Neutrophil (primary cell): ENCODE measurements around the gene BPIFB6.

ENCODE experiments used
- H3K27ac ChIP-seq: fragments of 200-600 bp; sonication (generic); 2 replicates; pipeline ENCODE4 v1.5.1; 2016; ENCODE audit warnings: mild to moderate bottlenecking, moderate library complexity
- H3K27me3 ChIP-seq: fragments of 200-600 bp; sonication (generic); 2 replicates; pipeline ENCODE4 v1.6.0; 2016; ENCODE audit warnings: mild to moderate bottlenecking
- H3K36me3 ChIP-seq: fragments of 200-600 bp; sonication (generic); 2 replicates; pipeline ENCODE4 v1.5.1; 2017
- H3K4me1 ChIP-seq, 2 experiments: fragments of 200-600 bp in 1 of 2; sonication (generic) in 1 of 2; 1 replicate in 1 of 2; 2 replicates in 1 of 2; pipeline versions ENCODE4 v1.5.1 to v1.6.1; 2013 to 2016; ENCODE audit warnings: low read depth in 1 of 2, low read length in 1 of 2, mild to moderate bottlenecking in 1 of 2, moderate library complexity in 1 of 2; ENCODE audit not compliant: control insufficient read depth in 1 of 2, insufficient read depth in 1 of 2
- H3K4me3 ChIP-seq, 2 experiments: fragments of 200-600 bp in 1 of 2; sonication (generic) in 1 of 2; 1 replicate in 1 of 2; 2 replicates in 1 of 2; pipeline ENCODE4 v1.5.1; 2013 to 2016; ENCODE audit warnings: low read depth in 1 of 2, low read length in 1 of 2, mild to moderate bottlenecking in 1 of 2, moderate library complexity in 1 of 2
- H3K9me3 ChIP-seq: fragments of 200-600 bp; sonication (generic); 2 replicates; pipeline ENCODE4 v1.5.1; 2016
- TF ChIP-seq, protein P1 (sequence below): fragments of 200-600 bp; sonication (generic); IDR thresholded peaks from 2 replicates; pipeline ENCODE4 v1.5.1; 2016; ENCODE audit warnings: antibody characterized with exemption

Gene BPIFB6

DNA sequence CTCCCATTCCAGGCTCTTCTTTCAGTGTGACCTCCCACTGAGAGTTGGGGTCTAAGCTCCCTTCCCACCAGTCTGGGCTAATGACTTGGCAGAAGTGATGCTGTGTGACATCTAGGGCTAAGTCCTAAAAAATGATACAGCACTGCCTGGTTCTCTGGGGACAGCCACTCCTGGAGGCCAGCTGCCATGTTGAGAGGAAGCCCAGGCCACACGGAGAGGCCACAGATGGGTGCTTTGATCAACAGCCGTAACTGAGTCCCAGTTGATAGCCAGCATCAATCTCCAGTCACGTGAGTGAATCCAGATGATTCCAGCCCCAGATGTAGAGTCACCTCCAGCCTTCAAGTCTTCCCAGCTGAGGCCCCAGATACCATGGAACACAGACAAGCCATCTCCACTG, 41.0 kb upstream of the BPIFB6 start:
- Histone ChIP-seq H3K4me3 (no peak overlapping the region), H3K4me1 (no peaks in the 10 kb centered on the region), H3K9me3 (no peaks in the 10 kb centered on the region), H3K27me3 (no peaks in the 10 kb centered on the region), H3K27ac (no peak overlapping the region), H3K36me3 (no peaks in the 10 kb centered on the region)
- TF ChIP-seq, protein P1, sequence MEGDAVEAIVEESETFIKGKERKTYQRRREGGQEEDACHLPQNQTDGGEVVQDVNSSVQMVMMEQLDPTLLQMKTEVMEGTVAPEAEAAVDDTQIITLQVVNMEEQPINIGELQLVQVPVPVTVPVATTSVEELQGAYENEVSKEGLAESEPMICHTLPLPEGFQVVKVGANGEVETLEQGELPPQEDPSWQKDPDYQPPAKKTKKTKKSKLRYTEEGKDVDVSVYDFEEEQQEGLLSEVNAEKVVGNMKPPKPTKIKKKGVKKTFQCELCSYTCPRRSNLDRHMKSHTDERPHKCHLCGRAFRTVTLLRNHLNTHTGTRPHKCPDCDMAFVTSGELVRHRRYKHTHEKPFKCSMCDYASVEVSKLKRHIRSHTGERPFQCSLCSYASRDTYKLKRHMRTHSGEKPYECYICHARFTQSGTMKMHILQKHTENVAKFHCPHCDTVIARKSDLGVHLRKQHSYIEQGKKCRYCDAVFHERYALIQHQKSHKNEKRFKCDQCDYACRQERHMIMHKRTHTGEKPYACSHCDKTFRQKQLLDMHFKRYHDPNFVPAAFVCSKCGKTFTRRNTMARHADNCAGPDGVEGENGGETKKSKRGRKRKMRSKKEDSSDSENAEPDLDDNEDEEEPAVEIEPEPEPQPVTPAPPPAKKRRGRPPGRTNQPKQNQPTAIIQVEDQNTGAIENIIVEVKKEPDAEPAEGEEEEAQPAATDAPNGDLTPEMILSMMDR = no peak

- Histone ChIP-seq H3K27me3 (no peaks in the 10 kb centered on the region), H3K4me1 (no peaks in the 10 kb centered on the region), H3K36me3 (no peaks in the 10 kb centered on the region), H3K9me3 (no peaks in the 10 kb centered on the region), H3K27ac (no peak overlapping the region), H3K4me3 (no peak overlapping the region)
- TF ChIP-seq, protein P1 = no peak
Measured at GRCh38 chr20:32991383-32991782, 40.1 kb upstream of the BPIFB6 start.

GRCh38 chr20:32991792-32992641, 39.4 kb upstream of the BPIFB6 start:
- Histone ChIP-seq H3K4me3 (no peak overlapping the region), H3K9me3 (no peaks in the 10 kb centered on the region), H3K27me3 (no peaks in the 10 kb centered on the region), H3K4me1 (no peaks in the 10 kb centered on the region), H3K36me3 (no peaks in the 10 kb centered on the region), H3K27ac (no peak overlapping the region)
- TF ChIP-seq, protein P1 = no peak

DNA sequence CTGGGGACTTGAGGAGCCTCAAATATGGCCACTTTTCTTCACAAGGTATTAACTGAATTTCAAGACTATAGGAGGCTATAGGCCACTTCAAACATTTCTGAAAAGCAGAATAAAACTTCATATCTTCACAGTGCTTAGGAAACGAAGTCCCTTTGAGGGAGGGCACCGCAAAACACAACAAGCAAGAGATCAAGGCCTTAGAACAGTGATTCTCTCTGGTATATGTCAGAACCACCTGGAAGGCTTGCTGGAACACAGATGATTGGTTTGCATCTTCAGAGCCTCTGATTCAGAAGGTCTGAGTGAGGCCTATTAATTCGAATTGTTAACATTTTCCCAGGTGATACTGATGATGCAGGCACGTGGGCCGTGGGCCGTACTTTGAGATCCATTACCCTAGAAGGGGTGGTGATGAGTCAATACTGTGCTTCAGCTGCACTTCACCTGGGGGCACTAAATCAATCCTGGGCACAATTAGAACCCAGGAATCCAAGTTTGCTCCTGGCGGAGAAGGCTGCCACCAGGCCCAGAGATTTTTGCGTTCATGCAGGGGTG, 37.9 kb upstream of the BPIFB6 start:
- Histone ChIP-seq H3K36me3 (no peaks in the 10 kb centered on the region), H3K27me3 (no peaks in the 10 kb centered on the region), H3K27ac (no peak overlapping the region), H3K9me3 (no peaks in the 10 kb centered on the region), H3K4me1 (no peaks in the 10 kb centered on the region), H3K4me3 (no peak overlapping the region)
- TF ChIP-seq, protein P1 = no peak

- no peaks in the 10 kb centered on the region for H3K4me1 ChIP-seq
- no peaks in the 10 kb centered on the region for H3K9me3 ChIP-seq
- H3K4me3 ChIP-seq = no peak overlapping the region
- no peak overlapping the region for H3K27ac ChIP-seq
- no peaks in the 10 kb centered on the region for H3K36me3 ChIP-seq
- H3K27me3 ChIP-seq = no peaks in the 10 kb centered on the region
- TF ChIP-seq, protein P1 = no peak
Measured at GRCh38 chr20:32995802-32996201, 35.6 kb upstream of the BPIFB6 start.
